ENCODE results near the gene IFIT2. TPM values are rescaled to one million over a fixed set of nuclear protein-coding genes. Genes with fewer than 3 reads are reported as not detected.

IFIT2 gene
- polyA plus RNA-seq, 3 donors = 9.7 to 25.2 (median 15.5) TPM

DNA sequence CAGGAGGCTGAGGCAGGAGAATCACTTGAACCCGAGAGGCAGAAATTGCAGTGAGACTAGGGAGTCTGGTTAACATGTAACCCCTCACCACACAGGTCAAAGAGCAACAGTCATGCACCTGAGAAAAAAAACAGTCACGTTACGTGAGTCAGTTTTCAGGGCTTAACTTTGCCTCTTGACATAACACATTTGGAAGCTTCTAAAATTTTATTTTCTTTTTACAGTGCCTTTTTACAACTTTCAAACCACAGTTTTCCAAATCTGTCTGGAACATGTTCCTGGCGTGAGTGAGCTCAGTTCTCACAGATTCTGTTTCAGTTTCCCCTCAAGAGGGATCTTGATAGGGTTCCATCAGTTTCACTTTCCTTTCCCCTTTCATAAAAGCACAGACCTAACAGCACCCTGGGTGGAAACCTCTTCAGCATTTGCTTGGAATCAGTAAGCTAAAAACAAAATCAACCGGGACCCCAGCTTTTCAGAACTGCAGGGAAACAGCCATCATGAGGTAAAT lies 30.3 kb downstream of the IFIT2 start:
- Histone ChIP-seq H3K4me1 (ENCODE audit: control insufficient read depth in 1 of 2, insufficient read depth in 2 of 2, low read length in 2 of 2) (peaks cover 68 to 80% of the 10 kb centered on the region in 2 donors), H3K36me3 (replicated peaks in 1 of 2; ENCODE audit: control insufficient read depth in 1 of 2, insufficient read depth in 2 of 2, low read length in 2 of 2) (peaks cover 0 to 8% of the 10 kb centered on the region in 2 donors), H3K27me3 (ENCODE audit: control insufficient read depth in 2 of 2, insufficient read depth in 2 of 2, low read length in 2 of 2) (no peaks in the 10 kb centered on the region), H3K27ac (ENCODE audit: low read depth in 1 of 2, low read length in 2 of 2) (peak overlapping the region; percentile 13 to 79), H2AFZ (ENCODE audit: insufficient read depth, low read depth, low read length, poor library complexity, severe bottlenecking) (no peak overlapping the region), H3K4me2 (replicated peaks; ENCODE audit: extremely low read depth, low read length, poor library complexity, severe bottlenecking) (peak overlapping the region; percentile 82), H4K20me1 (ENCODE audit: insufficient read depth, low read length) (peaks cover 24% of the 10 kb centered on the region), H3K9ac (ENCODE audit: insufficient read depth, low read length, poor library complexity, severe bottlenecking) (peak overlapping the region; percentile 13), H3K4me3 (replicated peaks in 1 of 3; ENCODE audit: low read depth in 2 of 3, low read length in 3 of 3) (peak overlapping the region; percentile 40 to 95 (median 78)), H3K9me3 (replicated peaks in 1 of 2; ENCODE audit: control insufficient read depth in 1 of 2, insufficient read depth in 1 of 2, low read length in 2 of 2) (no peaks in the 10 kb centered on the region), H3K79me2 (ENCODE audit: insufficient read depth, low read length) (peaks cover 57% of the 10 kb centered on the region)
- peaks cover 3 to 10% of the 10 kb centered on the region in 2 donors for H3K36me3 Mint-ChIP-seq
- H3K9me3 Mint-ChIP-seq = peaks cover 0 to 2% (median 0%) of the 10 kb centered on the region in 7 donors
- TF ChIP-seq, protein P1, sequence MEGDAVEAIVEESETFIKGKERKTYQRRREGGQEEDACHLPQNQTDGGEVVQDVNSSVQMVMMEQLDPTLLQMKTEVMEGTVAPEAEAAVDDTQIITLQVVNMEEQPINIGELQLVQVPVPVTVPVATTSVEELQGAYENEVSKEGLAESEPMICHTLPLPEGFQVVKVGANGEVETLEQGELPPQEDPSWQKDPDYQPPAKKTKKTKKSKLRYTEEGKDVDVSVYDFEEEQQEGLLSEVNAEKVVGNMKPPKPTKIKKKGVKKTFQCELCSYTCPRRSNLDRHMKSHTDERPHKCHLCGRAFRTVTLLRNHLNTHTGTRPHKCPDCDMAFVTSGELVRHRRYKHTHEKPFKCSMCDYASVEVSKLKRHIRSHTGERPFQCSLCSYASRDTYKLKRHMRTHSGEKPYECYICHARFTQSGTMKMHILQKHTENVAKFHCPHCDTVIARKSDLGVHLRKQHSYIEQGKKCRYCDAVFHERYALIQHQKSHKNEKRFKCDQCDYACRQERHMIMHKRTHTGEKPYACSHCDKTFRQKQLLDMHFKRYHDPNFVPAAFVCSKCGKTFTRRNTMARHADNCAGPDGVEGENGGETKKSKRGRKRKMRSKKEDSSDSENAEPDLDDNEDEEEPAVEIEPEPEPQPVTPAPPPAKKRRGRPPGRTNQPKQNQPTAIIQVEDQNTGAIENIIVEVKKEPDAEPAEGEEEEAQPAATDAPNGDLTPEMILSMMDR (IDR thresholded peaks at IDR 0.05) = no peak
- peak; percentile 39 to 66 (median 63) for DNase-seq
- H3K27ac Mint-ChIP-seq = peak overlapping the region; percentile 88 to 94 (median 92)
- H3K4me1 Mint-ChIP-seq = peaks cover 78% of the 10 kb centered on the region
- peak overlapping the region; percentile 81 to 90 for H3K4me3 Mint-ChIP-seq
- WGBS (ENCODE audit: insufficient coverage) = 9% methylated on average over 4 of the region's 5 CpGs
- intact Hi-C loops (cut with micrococcal nuclease) = no loop called here
- H3K27me3 Mint-ChIP-seq (ENCODE audit: low read depth in 3 of 3) = peaks cover 0 to 4% (median 0%) of the 10 kb centered on the region in 3 donors

- H3K4me1 Mint-ChIP-seq = peaks cover 54% of the 10 kb centered on the region
- Histone ChIP-seq H3K9me3 (replicated peaks in 1 of 2; ENCODE audit: control insufficient read depth in 1 of 2, insufficient read depth in 1 of 2, low read length in 2 of 2) (no peaks in the 10 kb centered on the region), H3K4me2 (replicated peaks; ENCODE audit: extremely low read depth, low read length, poor library complexity, severe bottlenecking) (no peak overlapping the region), H3K79me2 (ENCODE audit: insufficient read depth, low read length) (peaks cover 40% of the 10 kb centered on the region), H3K4me1 (ENCODE audit: control insufficient read depth in 1 of 2, insufficient read depth in 2 of 2, low read length in 2 of 2) (peaks cover 42 to 54% of the 10 kb centered on the region in 2 donors), H3K36me3 (replicated peaks in 1 of 2; ENCODE audit: control insufficient read depth in 1 of 2, insufficient read depth in 2 of 2, low read length in 2 of 2) (peaks cover 29 to 39% of the 10 kb centered on the region in 2 donors), H4K20me1 (ENCODE audit: insufficient read depth, low read length) (peaks cover 50% of the 10 kb centered on the region), H3K27ac (ENCODE audit: low read depth in 1 of 2, low read length in 2 of 2) (no peak overlapping the region), H3K4me3 (replicated peaks in 1 of 3; ENCODE audit: low read depth in 2 of 3, low read length in 3 of 3) (no peak overlapping the region), H2AFZ (ENCODE audit: insufficient read depth, low read depth, low read length, poor library complexity, severe bottlenecking) (no peak overlapping the region), H3K27me3 (ENCODE audit: control insufficient read depth in 2 of 2, insufficient read depth in 2 of 2, low read length in 2 of 2) (no peaks in the 10 kb centered on the region), H3K9ac (ENCODE audit: insufficient read depth, low read length, poor library complexity, severe bottlenecking) (no peak overlapping the region)
- H3K27ac Mint-ChIP-seq = no peak overlapping the region
- no peak for DNase-seq
- intact Hi-C loops (cut with micrococcal nuclease) = no loop called here
- TF ChIP-seq, protein P1 (IDR thresholded peaks at IDR 0.05) = no peak
- H3K36me3 Mint-ChIP-seq = peaks cover 30 to 34% of the 10 kb centered on the region in 2 donors
- H3K27me3 Mint-ChIP-seq (ENCODE audit: low read depth in 3 of 3) = peaks cover 0 to 4% (median 0%) of the 10 kb centered on the region in 3 donors
- no peak overlapping the region for H3K4me3 Mint-ChIP-seq
- peaks cover 0 to 2% (median 0%) of the 10 kb centered on the region in 7 donors for H3K9me3 Mint-ChIP-seq
- WGBS (ENCODE audit: insufficient coverage) = 100% methylated on average over 1 of the region's 3 CpGs
These were observed 33.4 kb downstream of the IFIT2 start for GRCh38 chr10:89335226-89335625.

All from CD14-positive monocyte (primary cell).